Stimulated activated CD8-positive, alpha-beta memory T cell treated with anti-CD3 and anti-CD28 coated beads, Interleukin-7, amount 100 ng/mL, for 4 hours (primary cell): ENCODE measurements around the gene PPEF1.

Experiments
- DNase-seq, 2 donors: peaks; one replicate each; pipeline ENCODE4 v3.0.0-alpha.2; 2020; ENCODE audit warnings: low read depth in 2 of 2

Gene PPEF1

GRCh38 chrX:18707426-18708049 lies at the start of gene PPEF1:
TSS of gene PPEF1 (plus strand) at chrX:18707645. CDS start at chrX:18707781, 136 bp downstream.
- no peak for DNase-seq

- no peak for DNase-seq
Measured at GRCh38 chrX:18661273-18661672, 46.2 kb upstream of the PPEF1 start.

- no peak for DNase-seq
Measured at GRCh38 chrX:18664947-18665346, 42.5 kb upstream of the PPEF1 start.

- no peak for DNase-seq
Measured at GRCh38 chrX:18666614-18667013, 40.8 kb upstream of the PPEF1 start.

- no peak for DNase-seq
Measured at GRCh38 chrX:18668071-18668835, 39.2 kb upstream of the PPEF1 start.

- DNase-seq = no peak
Measured at GRCh38 chrX:18672008-18672407, 35.4 kb upstream of the PPEF1 start, which contains the start of gene RS1. TSS of gene RS1 (minus strand) at chrX:18672108. CDS start at chrX:18672068, 40 bp downstream.

- peak in 1 of 2 donors; percentile 2 for DNase-seq
Measured at GRCh38 chrX:18674417-18674787, 33.0 kb upstream of the PPEF1 start.

- DNase-seq = peak; percentile 58 to 65
Measured at GRCh38 chrX:18674788-18675735, 32.4 kb upstream of the PPEF1 start.

GRCh38 chrX:18676050-18676449 lies 31.4 kb upstream of the PPEF1 start:
- DNase-seq = no peak

GRCh38 chrX:18676470-18676869 lies 31.0 kb upstream of the PPEF1 start:
- no peak for DNase-seq

- no peak for DNase-seq
Measured at GRCh38 chrX:18677161-18677869, 30.1 kb upstream of the PPEF1 start.

- DNase-seq = no peak
Measured at GRCh38 chrX:18681996-18682395, 25.4 kb upstream of the PPEF1 start.

GRCh38 chrX:18682979-18683387 lies 24.5 kb upstream of the PPEF1 start:
- no peak for DNase-seq

GRCh38 chrX:18687856-18688495 lies 19.5 kb upstream of the PPEF1 start:
- DNase-seq = no peak

GRCh38 chrX:18691431-18691830 lies 16.0 kb upstream of the PPEF1 start:
- DNase-seq = no peak

- DNase-seq = no peak
Measured at GRCh38 chrX:18692541-18692940, 14.9 kb upstream of the PPEF1 start.

- DNase-seq = no peak
Measured at GRCh38 chrX:18696653-18697052, 10.8 kb upstream of the PPEF1 start.

GRCh38 chrX:18698737-18699650 lies 8.5 kb upstream of the PPEF1 start:
- DNase-seq = no peak

GRCh38 chrX:18701621-18702361 lies 5.7 kb upstream of the PPEF1 start:
- no peak for DNase-seq
